MV-4-11 (cell line): ENCODE data around the gene CSK.

Source experiments
- DNase-seq: peaks from one replicate; lab custom pipeline; 2025; lab: John Stamatoyannopoulos, UW

The CSK gene

DNA sequence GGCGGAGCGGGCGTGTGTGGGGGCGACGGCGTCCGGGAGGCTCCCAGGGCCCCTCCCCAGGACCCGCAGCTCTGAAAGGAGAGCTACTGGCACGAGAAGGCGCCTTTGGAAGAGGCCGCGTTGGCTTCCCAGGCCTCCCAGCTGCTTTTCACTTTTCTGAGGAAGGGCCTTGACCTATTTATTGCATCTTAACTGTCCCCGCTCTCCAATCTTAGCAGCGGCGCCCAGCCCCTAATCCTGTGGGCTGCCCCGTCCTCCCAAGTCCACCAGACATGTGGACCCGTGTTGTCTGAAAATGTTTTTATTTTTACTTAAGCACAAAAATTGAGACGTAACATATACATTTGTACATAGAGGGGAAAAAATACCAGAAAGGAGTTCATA is 61.6 kb downstream of the CSK start:
- no peak for DNase-seq

DNA sequence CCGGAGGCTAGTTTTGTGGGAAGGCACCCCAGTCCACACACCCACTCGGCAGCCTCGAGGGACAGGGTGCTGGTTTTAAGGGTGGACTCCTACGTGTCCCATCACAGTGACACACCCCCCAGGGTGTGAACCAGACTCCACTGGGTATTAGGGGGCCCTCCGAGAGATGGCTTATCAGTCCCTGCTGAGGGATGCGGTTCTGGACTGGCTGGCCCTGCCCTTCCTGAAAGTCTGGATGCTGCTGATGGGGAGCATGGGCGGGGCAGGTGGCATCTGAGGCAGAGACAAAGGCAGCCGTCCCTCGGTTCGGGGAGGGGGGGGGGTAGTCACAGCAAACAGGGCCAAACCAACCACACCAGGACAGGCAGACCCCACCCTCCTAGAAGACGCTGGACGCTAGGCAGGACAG is 62.0 kb downstream of the CSK start:
- DNase-seq = no peak

DNA sequence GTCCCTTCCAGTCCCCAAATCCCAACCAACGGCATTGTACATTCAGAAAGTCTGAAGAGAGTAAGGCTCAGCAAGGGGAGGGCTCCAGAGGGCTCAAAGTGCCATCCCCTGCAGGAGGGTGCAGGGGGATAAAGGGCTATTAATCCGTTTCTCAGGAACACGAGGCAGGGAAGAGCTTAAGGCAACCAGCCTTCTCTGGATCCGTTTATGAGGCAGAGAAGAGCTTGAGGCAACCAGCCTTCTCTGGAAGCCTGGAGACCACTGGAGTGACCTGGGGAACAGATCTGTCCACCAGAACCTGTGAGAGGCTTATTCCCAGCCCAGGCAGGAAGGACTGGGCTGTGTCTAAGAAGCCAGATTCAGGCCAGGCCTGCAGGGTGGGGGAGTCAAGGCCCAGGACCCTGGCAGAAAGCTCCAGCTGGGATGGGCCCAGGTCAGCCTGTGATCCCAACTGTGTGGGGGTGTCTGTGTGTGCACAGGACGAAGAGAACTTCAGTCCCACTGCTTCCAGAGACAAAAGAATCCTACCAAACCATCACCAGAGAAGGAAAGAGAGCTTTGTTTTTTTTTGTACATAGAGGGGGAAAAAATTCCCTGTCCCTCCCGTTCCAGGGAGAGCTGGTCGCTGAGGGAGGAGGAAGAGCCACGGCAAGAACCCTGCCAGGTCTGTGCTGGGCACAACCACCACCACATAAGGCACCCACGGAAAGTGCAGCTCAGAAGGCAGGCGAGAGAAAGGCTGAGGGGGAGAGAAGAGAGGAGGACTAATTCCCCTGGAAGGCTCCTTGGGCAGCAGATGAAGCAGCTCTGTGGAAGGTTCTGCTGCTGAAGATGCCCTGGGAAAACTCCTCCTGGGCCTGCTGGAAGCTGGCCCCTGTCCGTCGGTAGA is 62.7 kb downstream of the CSK start:
- no peak for DNase-seq

GRCh38 chr15:74845208-74845568 is 63.3 kb downstream of the CSK start:
- DNase-seq = no peak

GRCh38 chr15:74845581-74845980 is 63.7 kb downstream of the CSK start:
- DNase-seq = no peak

GRCh38 chr15:74847432-74847831 is 65.6 kb downstream of the CSK start:
- DNase-seq = no peak

DNA sequence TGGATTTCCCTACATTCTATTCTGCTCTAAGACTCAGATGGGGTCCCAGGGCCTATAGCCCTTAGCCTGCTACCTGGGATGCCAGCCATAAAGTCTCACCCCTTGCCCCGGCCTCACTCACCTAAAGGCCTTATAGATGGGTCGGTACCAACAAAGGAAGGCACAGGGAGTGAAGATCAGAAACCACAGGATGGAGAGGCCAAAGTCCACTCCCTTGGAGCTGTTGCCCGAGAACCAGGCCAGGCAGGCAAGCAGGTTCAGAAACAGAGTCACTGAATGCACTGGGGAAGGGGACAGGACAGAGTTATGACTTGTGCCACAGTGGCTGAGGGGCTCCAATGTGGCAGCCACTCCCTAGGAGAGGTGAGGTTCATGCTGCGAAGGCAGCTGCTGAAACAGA is 68.5 kb downstream of the CSK start:
- no peak for DNase-seq

- no peak for DNase-seq
Measured at GRCh38 chr15:74851960-74852359, 70.1 kb downstream of the CSK start.
